ENCODE data around the gene CENPC.

DNA sequence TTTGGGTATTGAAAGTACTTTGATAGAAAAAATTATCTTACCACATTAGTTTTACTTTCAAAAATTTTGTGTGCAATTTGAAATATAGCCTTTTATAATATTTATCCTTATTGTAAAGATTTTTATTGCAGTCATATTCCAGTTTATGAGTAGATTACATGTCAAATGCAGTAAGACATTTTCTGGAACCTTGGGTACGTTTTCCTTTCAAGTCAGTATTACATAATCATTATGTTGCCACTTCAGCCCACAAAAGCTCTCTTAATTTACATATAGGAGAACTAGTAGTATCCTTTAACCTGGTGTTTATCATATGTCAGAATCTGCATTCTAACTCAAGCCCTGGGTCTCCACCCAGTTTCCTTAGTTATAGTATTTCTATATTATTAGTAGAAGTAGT is 98.5 kb downstream of the CENPC start:
- TF ChIP-seq POLR2A (IDR thresholded peaks at IDR 0.05): no peak
- TF ChIP-seq, protein P1, sequence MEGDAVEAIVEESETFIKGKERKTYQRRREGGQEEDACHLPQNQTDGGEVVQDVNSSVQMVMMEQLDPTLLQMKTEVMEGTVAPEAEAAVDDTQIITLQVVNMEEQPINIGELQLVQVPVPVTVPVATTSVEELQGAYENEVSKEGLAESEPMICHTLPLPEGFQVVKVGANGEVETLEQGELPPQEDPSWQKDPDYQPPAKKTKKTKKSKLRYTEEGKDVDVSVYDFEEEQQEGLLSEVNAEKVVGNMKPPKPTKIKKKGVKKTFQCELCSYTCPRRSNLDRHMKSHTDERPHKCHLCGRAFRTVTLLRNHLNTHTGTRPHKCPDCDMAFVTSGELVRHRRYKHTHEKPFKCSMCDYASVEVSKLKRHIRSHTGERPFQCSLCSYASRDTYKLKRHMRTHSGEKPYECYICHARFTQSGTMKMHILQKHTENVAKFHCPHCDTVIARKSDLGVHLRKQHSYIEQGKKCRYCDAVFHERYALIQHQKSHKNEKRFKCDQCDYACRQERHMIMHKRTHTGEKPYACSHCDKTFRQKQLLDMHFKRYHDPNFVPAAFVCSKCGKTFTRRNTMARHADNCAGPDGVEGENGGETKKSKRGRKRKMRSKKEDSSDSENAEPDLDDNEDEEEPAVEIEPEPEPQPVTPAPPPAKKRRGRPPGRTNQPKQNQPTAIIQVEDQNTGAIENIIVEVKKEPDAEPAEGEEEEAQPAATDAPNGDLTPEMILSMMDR (IDR thresholded peaks at IDR 0.05): no peak
